CD8-positive, alpha-beta memory T cell (primary cell): ENCODE data around the gene LMO4. TPM values are rescaled to one million over a fixed set of nuclear protein-coding genes. Genes with fewer than 3 reads are reported as not detected.
A peak's percentile ranks its signal among the peaks of the same experiment; 100 is the strongest.

Experiments used
- CTCF ChIA-PET: fragments of 350-600 bp; sonication (Branson Sonifier 250); formaldehyde crosslinking; loops from one replicate; lab custom pipeline; 2021; ENCODE audit warnings: antibody characterized with exemption; lab: Charles Lee
- POLR2A ChIA-PET: fragments of 350-600 bp; sonication (Branson Sonifier 250); formaldehyde crosslinking; loops from one replicate; lab custom pipeline; 2021; ENCODE audit warnings: antibody characterized with exemption; lab: Charles Lee
- DNase-seq, 5 donors: peaks; one replicate each; pipeline versions ENCODE4 v3.0.0 to v3.0.0-alpha.2; 2020 to 2022; ENCODE audit warnings: mixed read lengths in 1 of 5
- H3K27ac ChIP-seq: one replicate; pipeline ENCODE4 v1.7.0; 2013; ENCODE audit warnings: low read depth, mild to moderate bottlenecking, low read length, moderate library complexity
- H3K27me3 ChIP-seq: 2 replicates; pipeline ENCODE4 v1.7.0; 2013; ENCODE audit warnings: low read length, mild to moderate bottlenecking; ENCODE audit not compliant: insufficient read depth, poor library complexity, severe bottlenecking
- H3K36me3 ChIP-seq: 2 replicates; pipeline ENCODE4 v1.7.0; 2013; ENCODE audit warnings: mild to moderate bottlenecking, low read length, moderate library complexity; ENCODE audit not compliant: insufficient read depth
- H3K4me1 ChIP-seq: 2 replicates; pipeline ENCODE4 v1.7.0; 2013; ENCODE audit warnings: mild to moderate bottlenecking, low read length, moderate library complexity; ENCODE audit not compliant: insufficient read depth
- H3K4me3 ChIP-seq: 2 replicates; pipeline ENCODE4 v1.7.0; 2013; ENCODE audit warnings: mild to moderate bottlenecking, low read length
- H3K9me3 ChIP-seq: 2 replicates; pipeline ENCODE4 v1.7.0; 2013; ENCODE audit warnings: mild to moderate bottlenecking, low read length
- H3K27ac Mint-ChIP-seq, 8 donors: one replicate each; pipeline ENCODE4 v1.8.0; 2020 to 2021; ENCODE audit warnings: mixed read lengths in 8 of 8, mild to moderate bottlenecking in 6 of 8, inconsistent platforms in 3 of 8, moderate library complexity in 3 of 8
- H3K27me3 Mint-ChIP-seq, 2 donors: one replicate each; pipeline ENCODE4 v1.8.0; 2020 to 2021; ENCODE audit warnings: mixed read lengths in 2 of 2, mild to moderate bottlenecking in 1 of 2, moderate library complexity in 1 of 2
- H3K36me3 Mint-ChIP-seq, 3 donors: one replicate each; pipeline ENCODE4 v1.8.0; 2020 to 2021; ENCODE audit warnings: mixed read lengths in 3 of 3, inconsistent platforms in 1 of 3, mild to moderate bottlenecking in 1 of 3
- H3K4me1 Mint-ChIP-seq, 3 donors: one replicate each; pipeline ENCODE4 v1.8.0; 2020 to 2021; ENCODE audit warnings: mixed read lengths in 3 of 3, inconsistent platforms in 1 of 3, mild to moderate bottlenecking in 1 of 3
- H3K4me3 Mint-ChIP-seq, 7 donors: one replicate each; pipeline ENCODE4 v1.8.0; 2020 to 2021; ENCODE audit warnings: mixed read lengths in 7 of 7, mild to moderate bottlenecking in 6 of 7, moderate library complexity in 4 of 7, inconsistent platforms in 2 of 7
- H3K9me3 Mint-ChIP-seq, 5 donors: one replicate each; pipeline ENCODE4 v1.8.0; 2020 to 2022; ENCODE audit warnings: mixed read lengths in 5 of 5, mild to moderate bottlenecking in 3 of 5, moderate library complexity in 2 of 5, inconsistent platforms in 1 of 5
- polyA plus RNA-seq: library from polyadenylated mRNA; unstranded; fragments of 300-500 nt; fragmentation: Illumina TruSeq; gene quantifications from one replicate; pipeline ENCODE4 v1.2.3, GENCODE V29; 2021
- total RNA-seq, 2 experiments: library from RNA; stranded (reverse); gene quantifications; one replicate each; pipeline ENCODE4 v1.2.3, GENCODE V29; 2021

LMO4 gene
- total and polyA plus RNA-seq, 3 experiments from 2014 or later: 23.2 to 36.5 (median 36.4) TPM

- H3K36me3 Mint-ChIP-seq: peaks cover 0 to 2% (median 0%) of the 10 kb centered on the region in 3 donors
- DNase-seq: no peak
- Histone ChIP-seq H3K27ac (no peak overlapping the region), H3K27me3 (no peaks in the 10 kb centered on the region), H3K36me3 (no peaks in the 10 kb centered on the region), H3K9me3 (no peaks in the 10 kb centered on the region), H3K4me3 (no peak overlapping the region), H3K4me1 (no peaks in the 10 kb centered on the region)
- ChIA-PET POLR2A (no interaction called here), CTCF (no interaction called here)
- H3K4me1 Mint-ChIP-seq: no peaks in the 10 kb centered on the region
- peak overlapping the region in 1 of 8 donors; percentile 22 for H3K27ac Mint-ChIP-seq
- no peaks in the 10 kb centered on the region for H3K27me3 Mint-ChIP-seq
- no peaks in the 10 kb centered on the region for H3K9me3 Mint-ChIP-seq
- H3K4me3 Mint-ChIP-seq: no peak overlapping the region
Observed at GRCh38 chr1:87392248-87393192, 63.8 kb downstream of the LMO4 start.

DNA sequence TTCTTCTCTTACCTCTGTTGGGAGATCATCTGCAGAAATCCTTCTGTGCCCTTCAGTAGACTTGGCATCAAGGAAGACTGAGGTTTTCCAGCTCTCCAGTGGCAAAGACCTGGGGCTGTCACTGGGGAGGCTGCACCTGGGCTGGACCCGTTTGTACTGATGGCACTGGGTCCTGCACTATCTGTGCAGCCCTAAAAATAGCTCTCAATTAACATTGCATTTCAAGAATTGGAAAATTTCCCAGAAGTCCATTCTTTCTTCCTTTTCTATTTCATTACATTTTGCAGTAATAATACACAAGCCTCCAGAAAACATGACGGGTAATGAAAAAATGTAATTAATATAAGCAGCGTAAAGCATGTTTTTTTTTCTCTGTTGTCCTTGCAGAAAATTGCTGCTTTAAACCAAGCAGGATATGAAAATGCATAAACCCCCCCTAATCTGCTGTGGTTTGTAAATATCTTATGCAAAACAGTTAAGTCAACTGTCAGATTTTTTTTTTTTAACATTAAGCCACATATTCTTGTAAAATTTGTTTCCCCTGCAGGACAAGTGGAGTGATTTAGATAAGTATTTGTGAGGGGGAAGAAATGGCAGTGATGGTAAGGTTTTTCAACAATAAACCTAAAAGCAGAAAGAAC, 64.9 kb downstream of the LMO4 start:
- no peaks in the 10 kb centered on the region for H3K9me3 ChIP-seq
- H3K27ac ChIP-seq: no peak overlapping the region
- H3K4me3 ChIP-seq: no peak overlapping the region
- Mint-ChIP-seq H3K27ac (peak overlapping the region in 1 of 8 donors; percentile 76), H3K4me1 (no peaks in the 10 kb centered on the region), H3K27me3 (no peaks in the 10 kb centered on the region), H3K36me3 (peaks cover 0 to 2% (median under 1%) of the 10 kb centered on the region in 3 donors), H3K9me3 (no peaks in the 10 kb centered on the region), H3K4me3 (no peak overlapping the region)
- ChIA-PET POLR2A (no interaction called here), CTCF (no interaction called here)
- no peaks in the 10 kb centered on the region for H3K36me3 ChIP-seq
- no peaks in the 10 kb centered on the region for H3K4me1 ChIP-seq
- no peaks in the 10 kb centered on the region for H3K27me3 ChIP-seq
- DNase-seq: no peak

- Mint-ChIP-seq H3K4me1 (no peaks in the 10 kb centered on the region), H3K9me3 (no peaks in the 10 kb centered on the region), H3K27me3 (no peaks in the 10 kb centered on the region), H3K36me3 (peaks cover 0 to 5% (median 5%) of the 10 kb centered on the region in 3 donors), H3K27ac (no peak overlapping the region), H3K4me3 (no peak overlapping the region)
- Histone ChIP-seq H3K36me3 (no peaks in the 10 kb centered on the region), H3K27me3 (no peaks in the 10 kb centered on the region), H3K4me3 (no peak overlapping the region), H3K27ac (no peak overlapping the region), H3K9me3 (no peaks in the 10 kb centered on the region), H3K4me1 (no peaks in the 10 kb centered on the region)
- ChIA-PET POLR2A (no interaction called here), CTCF (no interaction called here)
- no peak for DNase-seq
Observed at GRCh38 chr1:87394513-87394912, 65.8 kb downstream of the LMO4 start.

DNA sequence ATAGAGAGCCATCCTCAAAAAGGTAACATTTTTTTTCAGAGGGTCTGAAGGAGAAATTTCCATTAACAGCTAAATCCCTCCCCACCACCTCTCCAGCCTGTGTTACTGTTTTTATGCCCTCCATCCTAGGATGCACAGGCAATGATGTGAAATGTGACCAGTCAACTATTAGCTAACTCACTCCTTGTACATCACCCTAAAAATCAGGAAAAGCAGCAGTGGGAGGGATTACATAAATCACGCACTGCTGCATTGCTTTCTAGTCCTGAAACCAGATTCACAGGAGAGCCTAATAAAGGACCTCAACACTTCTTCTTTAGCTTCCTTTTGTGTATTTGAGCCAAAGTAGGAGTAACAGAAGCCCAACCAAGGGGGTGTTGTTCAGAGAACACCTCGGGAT, 66.3 kb downstream of the LMO4 start:
- CTCF ChIA-PET: no interaction called here
- no peaks in the 10 kb centered on the region for H3K4me1 ChIP-seq
- POLR2A ChIA-PET: no interaction called here

More for the DNA sequence above, 66.3 kb downstream of the LMO4 start:
- Mint-ChIP-seq H3K27ac (no peak overlapping the region), H3K4me1 (no peaks in the 10 kb centered on the region), H3K27me3 (no peaks in the 10 kb centered on the region), H3K36me3 (peaks cover 0 to 5% (median 5%) of the 10 kb centered on the region in 3 donors), H3K9me3 (no peaks in the 10 kb centered on the region), H3K4me3 (no peak overlapping the region)
- no peaks in the 10 kb centered on the region for H3K36me3 ChIP-seq
- DNase-seq: no peak
- no peaks in the 10 kb centered on the region for H3K9me3 ChIP-seq
- no peak overlapping the region for H3K4me3 ChIP-seq
- no peaks in the 10 kb centered on the region for H3K27me3 ChIP-seq
- no peak overlapping the region for H3K27ac ChIP-seq
